ENCODE data around the gene RTKN2. TPM values are rescaled to one million over a fixed set of nuclear protein-coding genes. Genes with fewer than 3 reads are reported as not detected.

RTKN2 gene
- total RNA-seq (1.2 and 4.4 TPM in 2 replicates), polyA plus RNA-seq (1.1 and 5.3 TPM in 2 replicates)

DNA sequence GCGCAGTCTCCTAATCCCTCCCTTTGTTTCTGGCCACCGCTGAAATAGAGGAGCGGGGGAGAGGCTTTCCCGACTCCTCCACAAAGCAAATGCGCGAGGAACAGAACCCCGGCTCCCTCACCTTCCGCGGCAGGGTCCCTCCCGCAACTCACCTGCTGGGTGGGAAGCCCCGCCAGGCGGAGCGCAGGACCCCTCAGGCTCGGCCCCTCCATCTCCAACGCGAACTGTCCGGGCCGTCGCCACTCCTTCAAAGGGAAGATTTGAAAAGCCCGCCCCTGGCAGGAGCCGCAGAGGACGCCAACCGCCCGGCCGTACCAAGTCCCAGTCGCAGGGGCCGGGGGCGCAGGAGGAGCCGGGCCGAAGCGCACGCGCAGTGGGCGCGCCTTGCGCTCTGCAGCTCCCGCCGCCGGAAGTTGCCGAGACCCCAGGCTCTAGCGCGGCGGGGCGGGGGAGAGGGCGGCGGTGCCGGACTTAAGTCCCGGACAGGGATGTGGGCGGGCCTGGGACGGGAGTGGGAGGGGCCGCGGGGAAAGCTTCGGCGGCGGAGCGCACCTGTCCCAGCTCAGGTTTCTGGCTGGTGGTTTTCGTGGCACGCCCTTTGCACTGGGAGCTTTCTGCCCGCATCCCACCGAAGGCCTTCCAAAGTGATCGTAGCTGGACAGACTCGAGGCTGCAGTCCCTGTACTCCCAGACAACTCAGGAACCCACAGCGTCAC lies at the start of gene RTKN2:
RTKN2 (minus strand) TSS at position 446 of the 716 bp plus-strand sequence; CDS start at position 212, 234 bp downstream.
- Histone ChIP-seq H3K27me3 (peaks cover 21% of the 10 kb centered on the region), H3K36me3 (no peaks in the 10 kb centered on the region), H3K4me3 (peak within 1 kb of the TSS; percentile 75), H3K4me1 (ENCODE audit: low read depth) (no peaks in the 10 kb centered on the region), H3K9me3 (ENCODE audit: low read depth) (no peaks in the 10 kb centered on the region), H3K27ac (peak within 1 kb of the TSS; percentile 32)
- DNase-seq (ENCODE audit: low read depth in 1 of 2, low spot score in 1 of 2) = peak; percentile 83 to 99
- no peak for TF ChIP-seq CTCF (IDR thresholded peaks at IDR 0.05; ENCODE audit: low read depth, low read length)

- Histone ChIP-seq H3K27ac (no peak overlapping the region), H3K36me3 (no peaks in the 10 kb centered on the region), H3K27me3 (no peaks in the 10 kb centered on the region), H3K9me3 (ENCODE audit: low read depth) (no peaks in the 10 kb centered on the region), H3K4me3 (no peak overlapping the region), H3K4me1 (ENCODE audit: low read depth) (no peaks in the 10 kb centered on the region)
- no peak for TF ChIP-seq CTCF (IDR thresholded peaks at IDR 0.05; ENCODE audit: low read depth, low read length)
- no peak for DNase-seq (ENCODE audit: low read depth in 1 of 2, low spot score in 1 of 2)
These were observed 48.6 kb upstream of the RTKN2 start for GRCh38 chr10:62317257-62317656.

DNA sequence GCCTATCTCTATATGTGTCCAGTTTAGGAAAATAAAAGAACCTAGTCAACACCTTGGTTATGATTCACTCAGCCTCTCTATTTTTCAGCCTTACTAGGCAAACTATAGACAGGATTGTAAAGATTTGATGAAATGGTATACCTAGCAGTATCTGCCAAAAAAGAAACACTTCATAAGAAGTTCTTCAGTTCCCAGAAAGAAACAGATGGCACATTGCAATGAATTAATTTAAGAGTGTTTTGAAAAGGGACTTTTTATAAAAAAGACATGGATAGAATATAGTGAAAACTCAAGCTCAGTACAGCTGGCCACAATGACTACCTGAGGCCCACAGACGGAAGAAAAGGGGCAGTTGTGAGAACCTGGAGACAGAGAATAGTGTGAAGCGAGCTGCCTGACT lies 40.6 kb upstream of the RTKN2 start:
- no peaks in the 10 kb centered on the region for H3K27me3 ChIP-seq
- H3K36me3 ChIP-seq = no peaks in the 10 kb centered on the region
- TF ChIP-seq CTCF (IDR thresholded peaks at IDR 0.05; ENCODE audit: low read depth, low read length) = no peak
- DNase-seq (ENCODE audit: low read depth in 1 of 2, low spot score in 1 of 2) = no peak
- H3K4me3 ChIP-seq = no peak overlapping the region
- no peaks in the 10 kb centered on the region for H3K9me3 ChIP-seq (ENCODE audit: low read depth)
- H3K4me1 ChIP-seq (ENCODE audit: low read depth) = no peaks in the 10 kb centered on the region
- H3K27ac ChIP-seq = no peak overlapping the region

GRCh38 chr10:62308101-62308500 lies 39.5 kb upstream of the RTKN2 start:
- H3K36me3 ChIP-seq = no peaks in the 10 kb centered on the region
- no peaks in the 10 kb centered on the region for H3K4me1 ChIP-seq (ENCODE audit: low read depth)
- no peaks in the 10 kb centered on the region for H3K27me3 ChIP-seq
- no peak overlapping the region for H3K27ac ChIP-seq
- H3K9me3 ChIP-seq (ENCODE audit: low read depth) = no peaks in the 10 kb centered on the region
- no peak for TF ChIP-seq CTCF (IDR thresholded peaks at IDR 0.05; ENCODE audit: low read depth, low read length)
- no peak for DNase-seq (ENCODE audit: low read depth in 1 of 2, low spot score in 1 of 2)
- H3K4me3 ChIP-seq = no peak overlapping the region

DNA sequence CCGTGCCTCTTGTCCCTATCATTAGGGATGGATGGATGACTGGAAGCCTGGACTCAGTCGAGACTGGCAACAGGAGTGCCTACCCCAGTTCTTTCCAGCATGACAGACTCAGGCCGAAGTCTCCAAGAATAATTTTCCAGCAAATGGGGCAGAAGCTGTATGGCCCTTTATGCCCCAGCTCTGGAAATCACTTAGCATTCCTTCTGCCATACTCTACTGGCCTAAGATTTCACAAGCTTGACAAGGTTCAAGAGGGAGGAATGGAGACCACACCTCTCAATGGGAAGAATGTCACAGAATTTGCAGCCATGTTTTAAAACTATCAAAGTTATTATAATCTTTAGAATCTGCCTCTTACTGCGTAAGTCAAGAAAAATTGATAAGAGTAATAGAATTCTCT lies 39.0 kb upstream of the RTKN2 start:
- no peaks in the 10 kb centered on the region for H3K27me3 ChIP-seq
- H3K4me1 ChIP-seq (ENCODE audit: low read depth) = no peaks in the 10 kb centered on the region
- H3K36me3 ChIP-seq = no peaks in the 10 kb centered on the region
- no peak for DNase-seq (ENCODE audit: low read depth in 1 of 2, low spot score in 1 of 2)
- no peak overlapping the region for H3K4me3 ChIP-seq
- no peaks in the 10 kb centered on the region for H3K9me3 ChIP-seq (ENCODE audit: low read depth)
- TF ChIP-seq CTCF (IDR thresholded peaks at IDR 0.05; ENCODE audit: low read depth, low read length) = no peak
- H3K27ac ChIP-seq = no peak overlapping the region

Measured in cardiac muscle cell (in vitro differentiated cells and primary cell).